HepG2 (cell line): Measurements from ENCODE around the gene RASIP1. TPM values are rescaled to one million over a fixed set of nuclear protein-coding genes. Genes with fewer than 3 reads are reported as not detected.
A peak's percentile ranks its signal among the peaks of the same experiment; 100 is the strongest.

Source experiments
- CBFB ChIP-seq: sonication (generic); formaldehyde crosslinking; IDR thresholded peaks from 2 replicates; pipeline ENCODE4 v1.4.0; 2020; ENCODE audit warnings: missing genetic modification reagents
- GFI1 ChIP-seq: sonication (generic); formaldehyde crosslinking; IDR thresholded peaks from 2 replicates; pipeline ENCODE4 v1.5.0; 2020; ENCODE audit warnings: missing genetic modification reagents, mild to moderate bottlenecking, borderline replicate concordance
- KLF15 ChIP-seq: sonication (generic); formaldehyde crosslinking; IDR thresholded peaks from 2 replicates; pipeline ENCODE4 v1.8.1; 2023; ENCODE audit warnings: borderline replicate concordance, mild to moderate bottlenecking, inconsistent platforms, missing genetic modification reagents, mixed read lengths
- RFX3 ChIP-seq: IDR thresholded peaks from 2 replicates; pipeline ENCODE4 v1.6.1; 2016; ENCODE audit warnings: missing biosample characterization, missing genetic modification reagents
- RXRB ChIP-seq: IDR thresholded peaks from 2 replicates; pipeline ENCODE4 v1.6.1; 2016; ENCODE audit warnings: borderline replicate concordance, missing genetic modification reagents, missing compliant biosample characterization
- SP1 ChIP-seq, 2 experiments: fragments of 450-650 bp in 1 of 2; sonication (generic) in 1 of 2; formaldehyde crosslinking in 1 of 2; IDR thresholded peaks; 2 replicates each; pipeline versions ENCODE4 v1.4.0 to v1.6.1; 2016 to 2020; ENCODE audit warnings: missing genetic modification reagents in 1 of 2
- YEATS4 ChIP-seq: sonication (generic); formaldehyde crosslinking; IDR thresholded peaks from 2 replicates; pipeline ENCODE4 v1.4.0; 2020; ENCODE audit warnings: missing genetic modification reagents, borderline replicate concordance
- ZFY ChIP-seq: sonication (generic); formaldehyde crosslinking; IDR thresholded peaks from 2 replicates; pipeline ENCODE4 v1.4.0; 2020; ENCODE audit warnings: missing genetic modification reagents
- ZNF121 ChIP-seq: sonication (generic); formaldehyde crosslinking; IDR thresholded peaks from 2 replicates; pipeline ENCODE4 v1.5.0; 2020; ENCODE audit warnings: mild to moderate bottlenecking, missing genetic modification reagents
- ZNF263 ChIP-seq: sonication (generic); formaldehyde crosslinking; IDR thresholded peaks from 2 replicates; pipeline ENCODE4 v1.4.0; 2020; ENCODE audit warnings: missing genetic modification reagents
- ZNF350 ChIP-seq: sonication (generic); formaldehyde crosslinking; IDR thresholded peaks from 2 replicates; pipeline ENCODE4 v1.4.0; 2020; ENCODE audit warnings: mild to moderate bottlenecking, low read depth, missing genetic modification reagents, borderline replicate concordance
- ZNF432 ChIP-seq: sonication (generic); formaldehyde crosslinking; IDR thresholded peaks from 2 replicates; pipeline ENCODE4 v1.5.0; 2020; ENCODE audit warnings: missing genetic modification reagents, mild to moderate bottlenecking, borderline replicate concordance
- ZNF724P ChIP-seq: sonication (generic); formaldehyde crosslinking; IDR thresholded peaks from 2 replicates; pipeline ENCODE4 v1.8.0; 2022; ENCODE audit warnings: missing genetic modification reagents, borderline replicate concordance
- ZNF75D ChIP-seq: sonication (generic); formaldehyde crosslinking; IDR thresholded peaks from 2 replicates; pipeline ENCODE4 v1.8.1; 2023; ENCODE audit warnings: missing genetic modification reagents, mild to moderate bottlenecking, borderline replicate concordance
- ZNF773 ChIP-seq: sonication (generic); formaldehyde crosslinking; IDR thresholded peaks from 2 replicates; pipeline ENCODE4 v1.4.0; 2020; ENCODE audit warnings: missing genetic modification reagents, borderline replicate concordance
- ZSCAN29 ChIP-seq: sonication (generic); formaldehyde crosslinking; conservative IDR thresholded peaks from 2 replicates; pipeline ENCODE4 v1.4.0; 2020; ENCODE audit warnings: mild to moderate bottlenecking, missing genetic modification reagents
- polyA plus RNA-seq, 8 experiments: library from polyadenylated mRNA; depleted of rRNA in 3 of 8; stranded (reverse) in 7 of 8; unstranded in 1 of 8; fragments of >200 nt; fragmentation: Illumina TruSeq in 4 of 8; extraction: Trizol in 4 of 8; gene quantifications; 2 replicates each; pipeline versions ENCODE4 v1.2.1 to v1.2.3, GENCODE V29; 2011 to 2016; ENCODE audit warnings: low read depth in 4 of 8, missing spikeins in 1 of 8, mixed read lengths in 1 of 8; ENCODE audit not compliant: insufficient read depth in 1 of 8
- total RNA-seq, 5 experiments: library from RNA; depleted of rRNA; stranded (reverse); fragments of >200 nt; fragmentation: Illumina TruSeq; extraction: Trizol; gene quantifications; 2 replicates each; pipeline ENCODE4 v1.2.3, GENCODE V29; 2016; ENCODE audit warnings: low read depth in 1 of 5
- TF ChIP-seq, protein P1 (sequence below), 2 experiments: sonication (generic) in 1 of 2; formaldehyde crosslinking in 1 of 2; IDR thresholded peaks; 2 replicates each; pipeline versions ENCODE4 v1.5.1 to v1.6.1; 2011 to 2020; ENCODE audit warnings: borderline replicate concordance in 1 of 2, low read depth in 1 of 2, low read length in 1 of 2, mild to moderate bottlenecking in 1 of 2, missing genetic modification reagents in 1 of 2, moderate library complexity in 1 of 2
- TF ChIP-seq, protein P2 (sequence below): sonication (generic); formaldehyde crosslinking; IDR thresholded peaks from 2 replicates; pipeline ENCODE4 v1.5.0; 2020; ENCODE audit warnings: mild to moderate bottlenecking, missing genetic modification reagents
- TF ChIP-seq, protein P3 (sequence below): sonication (generic); formaldehyde crosslinking; IDR thresholded peaks from 2 replicates; pipeline ENCODE4 v1.5.1; 2020; ENCODE audit warnings: mild to moderate bottlenecking, moderate library complexity, missing genetic modification reagents

RASIP1 gene
- total and polyA plus RNA-seq, 2 of the 13 experiments (the other 11 are each of a cell fraction or from before 2014, with no cell fraction given) = 0.44 to 0.58 TPM

DNA sequence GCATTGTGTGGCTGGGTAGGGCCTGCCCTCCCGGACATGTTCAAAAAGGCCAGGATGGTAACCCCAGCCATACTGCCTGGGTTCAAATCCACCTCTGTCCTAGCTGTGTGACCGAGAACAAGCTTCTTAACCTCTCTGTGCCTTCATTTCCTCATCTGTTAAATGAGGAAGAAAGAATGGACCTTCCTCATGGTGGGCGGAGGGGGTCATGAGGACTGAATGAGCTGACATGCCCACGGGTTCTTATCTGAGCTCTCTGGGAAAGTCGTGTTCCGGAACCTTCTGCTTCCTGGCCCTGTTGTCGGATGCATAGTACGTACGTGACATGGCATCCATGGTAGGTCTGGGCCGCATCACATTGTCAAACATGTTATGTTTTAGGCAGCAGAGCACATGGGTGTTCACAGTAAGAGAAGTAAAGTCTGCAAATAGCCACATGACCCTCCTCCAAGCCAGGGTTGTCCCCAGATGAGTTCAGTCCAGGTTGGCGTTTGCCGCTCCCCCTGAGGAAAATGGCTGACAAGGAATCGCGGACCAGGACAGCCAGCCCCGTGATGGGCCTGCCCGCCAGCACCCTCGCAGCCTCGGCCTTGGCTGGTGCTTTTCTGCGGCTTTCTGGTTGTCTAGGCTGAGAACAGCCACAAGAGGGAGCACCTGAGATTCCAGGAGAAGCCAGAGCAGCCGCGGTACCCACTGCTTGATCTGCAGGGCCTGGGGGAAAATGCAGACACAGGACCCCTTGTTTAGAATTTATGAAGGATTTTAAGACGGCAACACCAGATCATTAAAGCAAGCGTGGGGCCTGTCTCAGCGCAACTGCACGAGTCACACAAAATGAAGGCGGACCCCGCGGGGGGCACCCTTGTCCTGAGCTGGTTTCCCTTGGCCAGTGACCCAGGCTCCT is 65.2 kb downstream of the RASIP1 start (continued):
- TF ChIP-seq ZNF75D (CRISPR knock-in tag) = no peak
- TF ChIP-seq ZNF773 (CRISPR knock-in tag) = no peak
- peak; percentile 50; the same call in 1 of the 2 replicates for TF ChIP-seq YEATS4 (CRISPR knock-in tag)
- peak; percentile 35; the same call in 1 of the 2 replicates for TF ChIP-seq ZFY (CRISPR knock-in tag)
- no peak for TF ChIP-seq ZSCAN29 (CRISPR knock-in tag)
- TF ChIP-seq SP1 (IDR thresholded peaks at IDR 0.05) = no peak
- TF ChIP-seq SP1 (CRISPR knock-in tag; IDR thresholded peaks at IDR 0.05) = no peak
- TF ChIP-seq GFI1 (CRISPR knock-in tag) = no peak
- no peak for TF ChIP-seq CBFB (CRISPR knock-in tag)
- TF ChIP-seq, protein P1, sequence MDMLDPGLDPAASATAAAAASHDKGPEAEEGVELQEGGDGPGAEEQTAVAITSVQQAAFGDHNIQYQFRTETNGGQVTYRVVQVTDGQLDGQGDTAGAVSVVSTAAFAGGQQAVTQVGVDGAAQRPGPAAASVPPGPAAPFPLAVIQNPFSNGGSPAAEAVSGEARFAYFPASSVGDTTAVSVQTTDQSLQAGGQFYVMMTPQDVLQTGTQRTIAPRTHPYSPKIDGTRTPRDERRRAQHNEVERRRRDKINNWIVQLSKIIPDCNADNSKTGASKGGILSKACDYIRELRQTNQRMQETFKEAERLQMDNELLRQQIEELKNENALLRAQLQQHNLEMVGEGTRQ (IDR thresholded peaks at IDR 0.05; ENCODE audit: low read depth, low read length) = no peak
- TF ChIP-seq, protein P1 (CRISPR knock-in tag; IDR thresholded peaks at IDR 0.05; ENCODE audit: borderline replicate concordance) = no peak
- no peak for TF ChIP-seq ZNF432
- TF ChIP-seq KLF15 = no peak
- 0 out of 2 replicates have a peak, but pooled peaks have one; percentile 44 for TF ChIP-seq ZNF263 (CRISPR knock-in tag)
- TF ChIP-seq RXRB (CRISPR knock-in tag) = peak; percentile 25; the same call in 1 of the 2 replicates
- peak; percentile 92 for TF ChIP-seq ZNF121 (CRISPR knock-in tag)
- TF ChIP-seq ZNF350 = 0 out of 2 replicates have a peak, but pooled peaks have one; percentile 26
- 0 out of 2 replicates have a peak, but pooled peaks have one; percentile 44 for TF ChIP-seq ZNF724P
- TF ChIP-seq, protein P2, sequence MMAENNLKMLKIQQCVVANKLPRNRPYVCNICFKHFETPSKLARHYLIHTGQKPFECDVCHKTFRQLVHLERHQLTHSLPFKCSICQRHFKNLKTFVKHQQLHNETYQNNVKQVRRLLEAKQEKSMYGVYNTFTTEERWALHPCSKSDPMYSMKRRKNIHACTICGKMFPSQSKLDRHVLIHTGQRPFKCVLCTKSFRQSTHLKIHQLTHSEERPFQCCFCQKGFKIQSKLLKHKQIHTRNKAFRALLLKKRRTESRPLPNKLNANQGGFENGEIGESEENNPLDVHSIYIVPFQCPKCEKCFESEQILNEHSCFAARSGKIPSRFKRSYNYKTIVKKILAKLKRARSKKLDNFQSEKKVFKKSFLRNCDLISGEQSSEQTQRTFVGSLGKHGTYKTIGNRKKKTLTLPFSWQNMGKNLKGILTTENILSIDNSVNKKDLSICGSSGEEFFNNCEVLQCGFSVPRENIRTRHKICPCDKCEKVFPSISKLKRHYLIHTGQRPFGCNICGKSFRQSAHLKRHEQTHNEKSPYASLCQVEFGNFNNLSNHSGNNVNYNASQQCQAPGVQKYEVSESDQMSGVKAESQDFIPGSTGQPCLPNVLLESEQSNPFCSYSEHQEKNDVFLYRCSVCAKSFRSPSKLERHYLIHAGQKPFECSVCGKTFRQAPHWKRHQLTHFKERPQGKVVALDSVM = 0 out of 2 replicates have a peak, but pooled peaks have one; percentile 40
- TF ChIP-seq, protein P3, sequence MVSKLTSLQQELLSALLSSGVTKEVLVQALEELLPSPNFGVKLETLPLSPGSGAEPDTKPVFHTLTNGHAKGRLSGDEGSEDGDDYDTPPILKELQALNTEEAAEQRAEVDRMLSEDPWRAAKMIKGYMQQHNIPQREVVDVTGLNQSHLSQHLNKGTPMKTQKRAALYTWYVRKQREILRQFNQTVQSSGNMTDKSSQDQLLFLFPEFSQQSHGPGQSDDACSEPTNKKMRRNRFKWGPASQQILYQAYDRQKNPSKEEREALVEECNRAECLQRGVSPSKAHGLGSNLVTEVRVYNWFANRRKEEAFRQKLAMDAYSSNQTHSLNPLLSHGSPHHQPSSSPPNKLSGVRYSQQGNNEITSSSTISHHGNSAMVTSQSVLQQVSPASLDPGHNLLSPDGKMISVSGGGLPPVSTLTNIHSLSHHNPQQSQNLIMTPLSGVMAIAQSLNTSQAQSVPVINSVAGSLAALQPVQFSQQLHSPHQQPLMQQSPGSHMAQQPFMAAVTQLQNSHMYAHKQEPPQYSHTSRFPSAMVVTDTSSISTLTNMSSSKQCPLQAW = peak; percentile 56; the same call in 1 of the 2 replicates
- no peak for TF ChIP-seq RFX3 (CRISPR knock-in tag)
